MM.1S (cell line): ENCODE measurements around the gene PPP1R37.

Experiments
- EZH2 ChIP-seq: fragments of 300-600 bp; sonication (generic); optimal IDR thresholded peaks from 2 replicates; pipeline ENCODE3; 2017; ENCODE audit warnings: low read depth, mild to moderate bottlenecking, antibody characterized with exemption, low read length, mixed read lengths
- EZH2phosphoT487 ChIP-seq: fragments of 300-600 bp; sonication (generic); IDR thresholded peaks from 2 replicates; pipeline ENCODE4 v1.6.1; 2018; ENCODE audit warnings: antibody characterized with exemption, low read length
- TF ChIP-seq, protein P1 (sequence below): fragments of 300-600 bp; sonication (generic); IDR thresholded peaks from 2 replicates; pipeline ENCODE4 v1.5.1; 2016; ENCODE audit warnings: antibody characterized with exemption, low read length, mixed read lengths

DNA sequence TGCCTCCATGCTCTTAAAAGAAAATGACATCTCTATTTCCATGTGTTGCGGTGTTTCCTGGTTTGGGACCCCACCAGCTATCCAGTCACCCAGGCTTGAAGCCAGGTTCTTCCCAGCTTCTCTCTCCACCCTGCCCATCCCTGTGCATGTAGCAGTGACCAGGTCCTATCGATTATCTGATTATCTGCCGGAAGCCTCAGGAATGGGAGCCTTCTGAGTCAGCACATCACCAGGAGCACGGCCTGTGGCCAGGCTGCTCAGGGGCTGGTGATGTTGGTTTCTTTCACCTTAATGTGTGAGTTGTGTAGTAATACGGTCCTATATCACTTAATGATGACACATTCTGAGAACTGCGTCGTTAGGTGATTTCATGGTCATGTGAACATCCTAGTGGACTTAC is 33.7 kb downstream of the PPP1R37 start:
- TF ChIP-seq, protein P1, sequence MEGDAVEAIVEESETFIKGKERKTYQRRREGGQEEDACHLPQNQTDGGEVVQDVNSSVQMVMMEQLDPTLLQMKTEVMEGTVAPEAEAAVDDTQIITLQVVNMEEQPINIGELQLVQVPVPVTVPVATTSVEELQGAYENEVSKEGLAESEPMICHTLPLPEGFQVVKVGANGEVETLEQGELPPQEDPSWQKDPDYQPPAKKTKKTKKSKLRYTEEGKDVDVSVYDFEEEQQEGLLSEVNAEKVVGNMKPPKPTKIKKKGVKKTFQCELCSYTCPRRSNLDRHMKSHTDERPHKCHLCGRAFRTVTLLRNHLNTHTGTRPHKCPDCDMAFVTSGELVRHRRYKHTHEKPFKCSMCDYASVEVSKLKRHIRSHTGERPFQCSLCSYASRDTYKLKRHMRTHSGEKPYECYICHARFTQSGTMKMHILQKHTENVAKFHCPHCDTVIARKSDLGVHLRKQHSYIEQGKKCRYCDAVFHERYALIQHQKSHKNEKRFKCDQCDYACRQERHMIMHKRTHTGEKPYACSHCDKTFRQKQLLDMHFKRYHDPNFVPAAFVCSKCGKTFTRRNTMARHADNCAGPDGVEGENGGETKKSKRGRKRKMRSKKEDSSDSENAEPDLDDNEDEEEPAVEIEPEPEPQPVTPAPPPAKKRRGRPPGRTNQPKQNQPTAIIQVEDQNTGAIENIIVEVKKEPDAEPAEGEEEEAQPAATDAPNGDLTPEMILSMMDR = no peak
- TF ChIP-seq EZH2 (no peak), EZH2phosphoT487 (no peak)
